Mammary epithelial cell (primary cell): Measurements from ENCODE around the gene LGALS7.
"Not testable (repeated sequence)": the region's sequence is repeated elsewhere in the genome, so short reads cannot be mapped to it uniquely, and the experiment has no call there.

ENCODE experiments used
- EZH2 ChIP-seq: IDR thresholded peaks from 2 replicates; pipeline ENCODE4 v1.6.1; 2012; ENCODE audit warnings: low read length, inconsistent platforms, borderline replicate concordance
- TF ChIP-seq, protein P1 (sequence below), 2 donors: IDR thresholded peaks in 1 of 2; conservative IDR thresholded peaks in 1 of 2; 2 replicates each; pipeline ENCODE4 v1.5.1; 2011 to 2012; ENCODE audit warnings: inconsistent platforms in 2 of 2, low read length in 2 of 2, mild to moderate bottlenecking in 2 of 2, control low read depth in 1 of 2, low read depth in 1 of 2; ENCODE audit not compliant: insufficient read depth in 1 of 2; ENCODE audit errors: extremely low read depth in 1 of 2

GRCh38 chr19:38771569-38771968, 1.7 kb downstream of the LGALS7 start:
- TF ChIP-seq, protein P1, sequence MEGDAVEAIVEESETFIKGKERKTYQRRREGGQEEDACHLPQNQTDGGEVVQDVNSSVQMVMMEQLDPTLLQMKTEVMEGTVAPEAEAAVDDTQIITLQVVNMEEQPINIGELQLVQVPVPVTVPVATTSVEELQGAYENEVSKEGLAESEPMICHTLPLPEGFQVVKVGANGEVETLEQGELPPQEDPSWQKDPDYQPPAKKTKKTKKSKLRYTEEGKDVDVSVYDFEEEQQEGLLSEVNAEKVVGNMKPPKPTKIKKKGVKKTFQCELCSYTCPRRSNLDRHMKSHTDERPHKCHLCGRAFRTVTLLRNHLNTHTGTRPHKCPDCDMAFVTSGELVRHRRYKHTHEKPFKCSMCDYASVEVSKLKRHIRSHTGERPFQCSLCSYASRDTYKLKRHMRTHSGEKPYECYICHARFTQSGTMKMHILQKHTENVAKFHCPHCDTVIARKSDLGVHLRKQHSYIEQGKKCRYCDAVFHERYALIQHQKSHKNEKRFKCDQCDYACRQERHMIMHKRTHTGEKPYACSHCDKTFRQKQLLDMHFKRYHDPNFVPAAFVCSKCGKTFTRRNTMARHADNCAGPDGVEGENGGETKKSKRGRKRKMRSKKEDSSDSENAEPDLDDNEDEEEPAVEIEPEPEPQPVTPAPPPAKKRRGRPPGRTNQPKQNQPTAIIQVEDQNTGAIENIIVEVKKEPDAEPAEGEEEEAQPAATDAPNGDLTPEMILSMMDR (conservative IDR thresholded peaks at IDR 0.05 in 1 of 2, IDR thresholded peaks at IDR 0.05 in 1 of 2; ENCODE audit: extremely low read depth in 1 of 2, insufficient read depth in 1 of 2, low read depth in 1 of 2, low read length in 2 of 2) = not testable (repeated sequence)
- TF ChIP-seq EZH2 = not testable (repeated sequence)
